ENCODE results near the gene CEP63.

- TF ChIP-seq CTCF (IDR thresholded peaks at IDR 0.05) (no peak), POLR2AphosphoS5 (IDR thresholded peaks at IDR 0.05) (no peak), POLR2A (IDR thresholded peaks at IDR 0.05; ENCODE audit: low read depth) (no peak), EP300 (IDR thresholded peaks at IDR 0.05) (no peak)
Observed at GRCh38 chr3:134486577-134487041, 752 bp downstream of the CEP63 start.
